PC-3 (cell line): Measurements from ENCODE around the gene MAGEF1. TPM values are rescaled to one million over a fixed set of nuclear protein-coding genes. Genes with fewer than 3 reads are reported as not detected.

Experiments
- ATAC-seq: fragments of 200-7000 bp; cut with Tn5 transposase; 2 replicates; pipeline ENCODE4 v1.9.1; 2020; ENCODE audit warnings: mild to moderate bottlenecking, moderate library complexity
- BruUV-seq: library from RNA; stranded (reverse); fragments of 400-500 nt; replicated peaks from 2 replicates; lab custom pipeline; 2021; lab: Mats Ljungman, UMichigan
- CTCF ChIA-PET: fragments of 300-600 bp; sonication (Branson Sonifier 250); formaldehyde crosslinking; loops from one replicate; lab custom pipeline; 2022; ENCODE audit warnings: antibody characterized with exemption; lab: Charles Lee
- POLR2A ChIA-PET: fragments of 300-600 bp; sonication (Branson Sonifier 250); formaldehyde crosslinking; loops from one replicate; lab custom pipeline; 2022; ENCODE audit warnings: antibody characterized with exemption; ENCODE audit not compliant: unreplicated experiment; lab: Charles Lee
- DNase-seq: peaks from one replicate; pipeline ENCODE4 v3.0.0-alpha.2; 2015
- H2AFZ ChIP-seq: fragments of 300-600 bp; sonication (generic); 2 replicates; pipeline ENCODE4 v1.6.0; 2016; ENCODE audit warnings: antibody characterized with exemption, low read length
- H3F3A ChIP-seq: fragments of 300-600 bp; sonication (generic); one replicate; pipeline ENCODE4 v1.6.0; 2017; ENCODE audit warnings: antibody characterized with exemption, low read length, control low read depth, mild to moderate bottlenecking; ENCODE audit not compliant: unreplicated experiment
- H3K27ac ChIP-seq: fragments of 300-600 bp; sonication (generic); 2 replicates; pipeline ENCODE4 v1.5.1; 2016; ENCODE audit warnings: mild to moderate bottlenecking, low read length
- H3K27me3 ChIP-seq: fragments of 300-600 bp; sonication (generic); 2 replicates; pipeline ENCODE4 v1.6.1; 2016; ENCODE audit warnings: low read length, mixed read lengths
- H3K36me3 ChIP-seq: fragments of 300-600 bp; sonication (generic); 2 replicates; pipeline ENCODE4 v1.6.1; 2016; ENCODE audit warnings: low read depth, mixed run types, low read length, mixed read lengths
- H3K4me1 ChIP-seq: fragments of 300-600 bp; sonication (generic); 2 replicates; pipeline ENCODE4 v1.5.1; 2016; ENCODE audit warnings: low read length; ENCODE audit not compliant: insufficient read depth
- H3K4me2 ChIP-seq: fragments of 300-600 bp; sonication (generic); 2 replicates; pipeline ENCODE4 v1.6.0; 2016; ENCODE audit warnings: low read length
- H3K4me3 ChIP-seq: fragments of 300-600 bp; sonication (generic); 2 replicates; pipeline ENCODE4 v1.5.1; 2016; ENCODE audit warnings: mild to moderate bottlenecking, low read length, mixed read lengths
- H3K79me2 ChIP-seq: fragments of 300-600 bp; sonication (generic); 2 replicates; pipeline ENCODE4 v1.6.1; 2017; ENCODE audit warnings: low read length, mixed read lengths
- H3K9ac ChIP-seq: fragments of 300-600 bp; sonication (generic); 2 replicates; pipeline ENCODE4 v1.6.0; 2016; ENCODE audit warnings: mild to moderate bottlenecking, low read length
- H3K9me2 ChIP-seq: fragments of 300-600 bp; sonication (generic); replicated peaks from 2 replicates; pipeline ENCODE4 v1.6.1; 2016; ENCODE audit warnings: mixed run types, low read length, mixed read lengths
- H3K9me3 ChIP-seq: fragments of 300-600 bp; sonication (generic); 2 replicates; pipeline ENCODE4 v1.6.1; 2016; ENCODE audit warnings: low read length, mixed read lengths
- H4K20me1 ChIP-seq: fragments of 300-600 bp; sonication (generic); 2 replicates; pipeline ENCODE4 v1.6.1; 2016; ENCODE audit warnings: low read length, mixed read lengths
- CTCF ChIP-seq: fragments of 300-600 bp; sonication (generic); conservative IDR thresholded peaks from 2 replicates; pipeline ENCODE4 v1.5.1; 2017; ENCODE audit warnings: antibody characterized with exemption, low read depth, mild to moderate bottlenecking, low read length
- EZH2 ChIP-seq: fragments of 300-600 bp; sonication (generic); IDR thresholded peaks from one replicate; pipeline ENCODE4 v1.6.1; 2017; ENCODE audit warnings: antibody characterized with exemption, mild to moderate bottlenecking, low read length; ENCODE audit not compliant: unreplicated experiment
- EZH2phosphoT487 ChIP-seq: fragments of 300-600 bp; sonication (generic); IDR thresholded peaks from 2 replicates; pipeline ENCODE4 v1.6.1; 2018; ENCODE audit warnings: mild to moderate bottlenecking, antibody characterized with exemption, low read length, borderline replicate concordance
- intact Hi-C: fragments of 100-400 bp; cut with micrococcal nuclease; formaldehyde crosslinking; loops from 2 replicates; pipeline ENCODE4 v1.9.0; 2023
- total RNA-seq: library from RNA; depleted of rRNA; stranded (reverse); fragments of >200 nt; gene quantifications from 2 replicates; pipeline ENCODE4 v1.2.3, GENCODE V29; 2014

Gene MAGEF1
- total RNA-seq, 1 experiment from 2014 or later, result 43.6 TPM

DNA sequence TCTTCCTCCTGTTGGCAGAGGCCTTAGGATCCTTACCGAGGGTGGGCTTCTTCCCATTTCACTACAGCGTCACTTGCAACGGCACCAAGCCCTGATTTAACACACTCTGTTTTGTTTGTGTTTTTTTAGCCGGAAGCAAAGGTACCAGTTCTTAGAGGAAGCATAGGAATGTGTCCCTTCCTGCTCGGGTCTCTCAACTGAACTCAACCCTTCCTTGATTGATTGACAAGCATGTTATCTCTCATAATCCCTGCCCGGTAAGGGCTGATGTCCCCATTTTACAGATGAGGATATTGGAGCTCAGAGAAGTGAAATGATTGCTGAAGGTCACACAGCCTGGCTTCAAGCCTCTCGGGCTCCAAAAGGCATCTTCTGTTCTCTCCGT is 26.6 kb upstream of the MAGEF1 start:
- ATAC-seq, result peak; percentile 3
- Histone ChIP-seq H3K4me2 (peak overlapping the region; percentile 77), H3K9me3 (no peaks in the 10 kb centered on the region), H3F3A (peaks cover 5% of the 10 kb centered on the region), H3K27ac (peak overlapping the region; percentile 81), H3K4me3 (peak overlapping the region; percentile 34), H3K4me1 (peaks cover 39% of the 10 kb centered on the region), H3K9me2 (no peaks in the 10 kb centered on the region), H2AFZ (peak overlapping the region; percentile 84), H4K20me1 (no peaks in the 10 kb centered on the region), H3K27me3 (no peaks in the 10 kb centered on the region), H3K9ac (peak overlapping the region; percentile 16; the same call in 1 of the 2 replicates), H3K36me3 (no peaks in the 10 kb centered on the region), H3K79me2 (no peaks in the 10 kb centered on the region)
- intact Hi-C loops, result no loop called here
- CTCF ChIA-PET, result interaction anchor here (1.1 kb wide), 1 partner anchor 177 kb away, joined by 10 read pairs; the partner anchor contains the start of gene EPHB3
- TF ChIP-seq EZH2, result no peak
- no peak for TF ChIP-seq CTCF
- no peak for TF ChIP-seq EZH2phosphoT487
- BruUV-seq, result no TSS peak
- no peak for DNase-seq
- POLR2A ChIA-PET, result interaction anchor here (0.5 kb wide), 1 partner anchor 142 kb away, joined by 5 read pairs; no protein-coding TSS in a partner anchor

GRCh38 chr3:184737641-184738505 is 26.0 kb upstream of the MAGEF1 start:
- no peaks in the 10 kb centered on the region for H3K27me3 ChIP-seq
- H3K9ac ChIP-seq, result peak overlapping the region; percentile 16; the same call in 1 of the 2 replicates
- intact Hi-C loops, result no loop called here
- H3K79me2 ChIP-seq, result no peaks in the 10 kb centered on the region
- peak; percentile 94 for DNase-seq
- H3K4me2 ChIP-seq, result peak overlapping the region; percentile 77
- ATAC-seq, result peak; percentile 85
- H3K9me3 ChIP-seq, result no peaks in the 10 kb centered on the region
- no TSS peak for BruUV-seq
- H3K4me1 ChIP-seq, result peaks cover 39% of the 10 kb centered on the region
- TF ChIP-seq CTCF, result no peak
- no peak for TF ChIP-seq EZH2
- TF ChIP-seq EZH2phosphoT487, result no peak
- H3K27ac ChIP-seq, result peak overlapping the region; percentile 81
- H2AFZ ChIP-seq, result peak overlapping the region; percentile 84
- H3F3A ChIP-seq, result peaks cover 5% of the 10 kb centered on the region
- CTCF ChIA-PET, result interaction anchor here (0.6 to 1.1 kb wide), 2 partner anchors 47 to 177 kb away, joined by 3 to 10 read pairs; partner anchors contain the start of gene EPHB3
- no peaks in the 10 kb centered on the region for H3K9me2 ChIP-seq
- peak overlapping the region; percentile 34 for H3K4me3 ChIP-seq
- POLR2A ChIA-PET, result interaction anchor here (0.5 kb wide), 1 partner anchor 141 kb away, joined by 5 read pairs; no protein-coding TSS in a partner anchor
- no peaks in the 10 kb centered on the region for H3K36me3 ChIP-seq
- no peaks in the 10 kb centered on the region for H4K20me1 ChIP-seq

DNA sequence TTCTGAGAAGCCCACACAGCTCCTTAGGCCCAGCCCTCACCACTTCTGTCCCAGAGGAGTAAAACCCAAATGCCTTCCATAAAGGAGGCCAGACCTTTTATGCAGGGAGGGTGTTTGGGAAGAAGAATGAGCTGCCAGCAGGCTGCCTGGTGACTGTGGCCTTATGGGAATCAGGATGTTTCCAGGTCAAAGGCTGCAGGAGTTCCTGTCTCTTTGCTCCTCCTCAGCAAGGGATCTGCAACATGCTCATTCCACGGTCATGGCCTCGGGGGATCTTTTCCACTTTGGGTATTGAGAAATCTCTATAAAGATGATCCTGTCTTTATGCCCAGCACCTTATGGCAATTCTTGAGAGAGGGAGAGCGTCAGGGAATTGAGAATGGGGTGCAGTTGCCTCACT is 25.2 kb upstream of the MAGEF1 start:
- no peak overlapping the region for H3K4me3 ChIP-seq
- H4K20me1 ChIP-seq, result no peaks in the 10 kb centered on the region
- ChIA-PET CTCF (no interaction called here), POLR2A (no interaction called here)
- no peak for TF ChIP-seq CTCF
- no peak for TF ChIP-seq EZH2
- no peak for TF ChIP-seq EZH2phosphoT487
- H3K9me3 ChIP-seq, result no peaks in the 10 kb centered on the region
- DNase-seq (no peak), ATAC-seq (no peak)
- H3K4me1 ChIP-seq, result peaks cover 39% of the 10 kb centered on the region
- no TSS peak for BruUV-seq
- no peaks in the 10 kb centered on the region for H3K9me2 ChIP-seq
- H3K36me3 ChIP-seq, result no peaks in the 10 kb centered on the region
- H3K27me3 ChIP-seq, result no peaks in the 10 kb centered on the region
- no peak overlapping the region for H3K9ac ChIP-seq
- intact Hi-C loops, result no loop called here
- H3K27ac ChIP-seq, result no peak overlapping the region
- H3F3A ChIP-seq, result peaks cover 5% of the 10 kb centered on the region
- H3K79me2 ChIP-seq, result no peaks in the 10 kb centered on the region
- no peak overlapping the region for H2AFZ ChIP-seq
- no peak overlapping the region for H3K4me2 ChIP-seq
